MM.1S (cell line): ENCODE results near the gene MORC3.
"Not testable (repeated sequence)": the region's sequence is repeated elsewhere in the genome, so short reads cannot be mapped to it uniquely, and the experiment has no call there.

Experiments
- DNase-seq: peaks from one replicate; pipeline ENCODE4 v3.0.0-alpha.2; 2015
- H2AFZ ChIP-seq: fragments of 300-600 bp; sonication (generic); 2 replicates; pipeline ENCODE4 v1.6.0; 2016; ENCODE audit warnings: antibody characterized with exemption, low read length
- H3F3A ChIP-seq: fragments of 300-600 bp; sonication (generic); 2 replicates; pipeline ENCODE4 v1.6.1; 2016; ENCODE audit warnings: mild to moderate bottlenecking, antibody characterized with exemption, low read length, moderate library complexity, mixed read lengths; ENCODE audit not compliant: insufficient read depth
- H3K27ac ChIP-seq: fragments of 300-600 bp; sonication (generic); 2 replicates; pipeline ENCODE4 v1.5.1; 2016; ENCODE audit warnings: mild to moderate bottlenecking, low read length
- H3K27me3 ChIP-seq: fragments of 300-600 bp; sonication (generic); replicated peaks from 2 replicates; pipeline ENCODE4 v1.6.0; 2016; ENCODE audit warnings: low read length; ENCODE audit not compliant: insufficient read depth
- H3K36me3 ChIP-seq: fragments of 300-600 bp; sonication (generic); replicated peaks from 2 replicates; pipeline ENCODE4 v1.6.1; 2016; ENCODE audit warnings: mild to moderate bottlenecking, low read length, mixed read lengths; ENCODE audit not compliant: insufficient read depth
- H3K4me1 ChIP-seq: fragments of 300-600 bp; sonication (generic); 2 replicates; pipeline ENCODE4 v1.6.1; 2016; ENCODE audit warnings: low read length, mixed read lengths
- H3K4me2 ChIP-seq: fragments of 300-600 bp; sonication (generic); 2 replicates; pipeline ENCODE4 v1.6.0; 2016; ENCODE audit warnings: low read depth, low read length
- H3K4me3 ChIP-seq: fragments of 300-600 bp; sonication (generic); 2 replicates; pipeline ENCODE4 v1.5.1; 2016; ENCODE audit warnings: low read length, mixed read lengths
- H3K79me2 ChIP-seq: fragments of 300-600 bp; sonication (generic); 2 replicates; pipeline ENCODE4 v1.6.1; 2016; ENCODE audit warnings: mixed run types, low read length, mixed read lengths
- H3K9ac ChIP-seq: fragments of 300-600 bp; sonication (generic); 2 replicates; pipeline ENCODE4 v1.6.1; 2016; ENCODE audit warnings: low read length, mixed read lengths
- H3K9me2 ChIP-seq: fragments of 300-600 bp; sonication (generic); replicated peaks from 2 replicates; pipeline ENCODE4 v1.6.1; 2016; ENCODE audit warnings: mild to moderate bottlenecking, low read length, mixed read lengths; ENCODE audit not compliant: insufficient read depth
- H3K9me3 ChIP-seq: fragments of 300-600 bp; sonication (generic); replicated peaks from 2 replicates; pipeline ENCODE4 v1.6.1; 2016; ENCODE audit warnings: mild to moderate bottlenecking, low read length, mixed read lengths; ENCODE audit not compliant: insufficient read depth
- H4K20me1 ChIP-seq: fragments of 300-600 bp; sonication (generic); 2 replicates; pipeline ENCODE4 v1.6.1; 2016; ENCODE audit warnings: mild to moderate bottlenecking, low read length, moderate library complexity, mixed read lengths; ENCODE audit not compliant: insufficient read depth
- CTCF ChIP-seq: fragments of 300-600 bp; sonication (generic); IDR thresholded peaks from 2 replicates; pipeline ENCODE4 v1.5.1; 2016; ENCODE audit warnings: antibody characterized with exemption, low read length, mixed read lengths
- EZH2 ChIP-seq: fragments of 300-600 bp; sonication (generic); optimal IDR thresholded peaks from 2 replicates; pipeline ENCODE3; 2017; ENCODE audit warnings: low read depth, mild to moderate bottlenecking, antibody characterized with exemption, low read length, mixed read lengths
- EZH2phosphoT487 ChIP-seq: fragments of 300-600 bp; sonication (generic); IDR thresholded peaks from 2 replicates; pipeline ENCODE4 v1.6.1; 2018; ENCODE audit warnings: antibody characterized with exemption, low read length

MORC3 gene

GRCh38 chr21:36388096-36388495 is 68.1 kb downstream of the MORC3 start:
- H3K27me3 ChIP-seq, result no peaks in the 10 kb centered on the region
- no peaks in the 10 kb centered on the region for H3K9me3 ChIP-seq
- no peak overlapping the region for H3K9ac ChIP-seq
- TF ChIP-seq EZH2phosphoT487 (no peak), CTCF (no peak), EZH2 (no peak)
- H3F3A ChIP-seq, result no peaks in the 10 kb centered on the region
- H4K20me1 ChIP-seq, result no peaks in the 10 kb centered on the region
- peaks cover 5% of the 10 kb centered on the region; the same call in 1 of the 2 replicates for H3K4me1 ChIP-seq
- H2AFZ ChIP-seq, result no peak overlapping the region
- no peak overlapping the region for H3K4me2 ChIP-seq
- no peaks in the 10 kb centered on the region for H3K9me2 ChIP-seq
- peaks cover 19% of the 10 kb centered on the region for H3K79me2 ChIP-seq
- H3K36me3 ChIP-seq, result no peaks in the 10 kb centered on the region
- no peak overlapping the region for H3K27ac ChIP-seq
- DNase-seq, result no peak
- H3K4me3 ChIP-seq, result no peak overlapping the region

DNA sequence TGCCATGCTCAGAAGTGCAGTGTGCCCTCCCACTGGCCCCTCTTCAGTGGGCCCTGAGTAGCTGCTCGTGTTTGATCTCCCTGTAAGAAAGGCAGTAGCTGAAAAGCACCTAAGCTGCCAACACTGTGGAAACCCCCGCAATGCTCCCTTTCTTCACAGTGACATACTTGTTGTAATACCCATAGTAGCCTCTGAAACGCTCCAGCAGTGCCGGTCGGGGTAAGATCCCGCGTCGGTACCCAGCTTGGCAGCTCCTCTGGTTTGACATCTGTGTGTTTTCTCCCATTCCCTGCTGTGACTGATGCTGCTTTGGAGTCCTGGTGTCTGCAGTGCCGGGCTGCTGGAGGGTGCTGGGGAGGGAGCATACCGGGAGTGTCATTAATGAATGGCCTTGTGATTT is 68.8 kb downstream of the MORC3 start:
- no peaks in the 10 kb centered on the region for H3F3A ChIP-seq
- H3K36me3 ChIP-seq, result 0 out of 2 replicates have a peak, but pooled peaks cover 2% of the 10 kb centered on the region
- H2AFZ ChIP-seq, result no peak overlapping the region
- H3K9me2 ChIP-seq, result no peaks in the 10 kb centered on the region
- H3K27me3 ChIP-seq, result no peaks in the 10 kb centered on the region
- H4K20me1 ChIP-seq, result no peaks in the 10 kb centered on the region
- H3K27ac ChIP-seq, result no peak overlapping the region
- H3K79me2 ChIP-seq, result peaks cover 19% of the 10 kb centered on the region
- H3K9me3 ChIP-seq, result no peaks in the 10 kb centered on the region
- H3K4me1 ChIP-seq, result peaks cover 5% of the 10 kb centered on the region; the same call in 1 of the 2 replicates
- no peak for TF ChIP-seq EZH2
- TF ChIP-seq EZH2phosphoT487, result no peak
- TF ChIP-seq CTCF, result no peak; the same call in 1 of the 2 replicates
- no peak overlapping the region for H3K4me3 ChIP-seq
- DNase-seq, result no peak
- no peak overlapping the region for H3K4me2 ChIP-seq
- H3K9ac ChIP-seq, result no peak overlapping the region

- H3K36me3 ChIP-seq, H3K9me2 ChIP-seq, H3K79me2 ChIP-seq, H3K27ac ChIP-seq, H4K20me1 ChIP-seq, H3K4me2 ChIP-seq, H3K9ac ChIP-seq, H3K9me3 ChIP-seq, H3K4me1 ChIP-seq, H2AFZ ChIP-seq, H3F3A ChIP-seq, H3K27me3 ChIP-seq, H3K4me3 ChIP-seq, DNase-seq: not testable (repeated sequence)
Observed at GRCh38 chr21:36391649-36392048, 71.7 kb downstream of the MORC3 start.

GRCh38 chr21:36395353-36396111 is 75.5 kb downstream of the MORC3 start:
- peaks cover 6% of the 10 kb centered on the region; the same call in 1 of the 2 replicates for H3K36me3 ChIP-seq
- H3K27me3 ChIP-seq, result no peaks in the 10 kb centered on the region
- no peaks in the 10 kb centered on the region for H3K9me2 ChIP-seq
- no peaks in the 10 kb centered on the region for H3F3A ChIP-seq
- no peak overlapping the region for H2AFZ ChIP-seq
- H3K4me1 ChIP-seq, result no peaks in the 10 kb centered on the region
- H3K4me2 ChIP-seq, result no peak overlapping the region
- no peak overlapping the region for H3K27ac ChIP-seq
- TF ChIP-seq CTCF (no peak), EZH2phosphoT487 (no peak), EZH2 (no peak)
- H3K9me3 ChIP-seq, result no peaks in the 10 kb centered on the region
- DNase-seq, result no peak
- no peak overlapping the region for H3K4me3 ChIP-seq
- H4K20me1 ChIP-seq, result no peaks in the 10 kb centered on the region
- no peaks in the 10 kb centered on the region for H3K79me2 ChIP-seq
- no peak overlapping the region for H3K9ac ChIP-seq
